Thoracic aorta (tissue), 2 donors: ENCODE data around the gene ESPL1. TPM values are rescaled to one million over a fixed set of nuclear protein-coding genes. Genes with fewer than 3 reads are reported as not detected.

Source experiments
- ATAC-seq: fragments of 150-250 bp; one replicate; pipeline ENCODE4 v1.8.0; 2017; ENCODE audit warnings: low read depth; ENCODE audit not compliant: insufficient number of reproducible peaks, low FRiP score
- DNase-seq: peaks from one replicate; pipeline ENCODE4 v3.0.0-alpha.2; 2020; ENCODE audit warnings: low spot score
- H3K27ac ChIP-seq, 2 donors: fragments of 200-600 bp; sonication (generic); 1 replicate in 1 of 2; 2 replicates in 1 of 2; pipeline ENCODE4 v1.5.1; 2016; ENCODE audit warnings: mild to moderate bottlenecking in 2 of 2, moderate library complexity in 2 of 2
- H3K27me3 ChIP-seq: fragments of 200-600 bp; sonication (generic); replicated peaks from 2 replicates; pipeline ENCODE4 v1.6.0; 2016; ENCODE audit warnings: mild to moderate bottlenecking; ENCODE audit not compliant: insufficient read depth
- H3K36me3 ChIP-seq: fragments of 200-600 bp; sonication (generic); one replicate; pipeline ENCODE4 v1.5.1; 2016
- H3K4me1 ChIP-seq, 2 donors: fragments of 200-600 bp; sonication (generic); 1 replicate in 1 of 2; 2 replicates in 1 of 2; pipeline versions ENCODE4 v1.5.1 to v1.6.0; 2016; ENCODE audit warnings: low read depth in 2 of 2, mild to moderate bottlenecking in 1 of 2; ENCODE audit not compliant: control insufficient read depth in 1 of 2
- H3K4me3 ChIP-seq: fragments of 200-600 bp; sonication (generic); 2 replicates; pipeline ENCODE4 v1.5.1; 2016; ENCODE audit warnings: mild to moderate bottlenecking
- H3K9me3 ChIP-seq: fragments of 200-600 bp; sonication (generic); 2 replicates; pipeline ENCODE4 v1.5.1; 2016
- total RNA-seq, 2 donors: library from RNA; depleted of rRNA; stranded (reverse); fragments of >200 nt; gene quantifications; one replicate each; pipeline versions ENCODE4 v1.1.0 to v1.2.3, GENCODE V29; 2016
- TF ChIP-seq, protein P1 (sequence below): fragments of 200-600 bp; sonication (generic); IDR thresholded peaks from one replicate; pipeline ENCODE4 v1.5.1; 2019; ENCODE audit warnings: antibody characterized with exemption

ESPL1 gene
- total RNA-seq, 2 donors from 2014 or later: 0.78 to 0.95 TPM

- Histone ChIP-seq H3K4me1 (peaks cover 33 to 71% of the 10 kb centered on the region in 2 donors), H3K27me3 (no peaks in the 10 kb centered on the region), H3K4me3 (no peak overlapping the region), H3K27ac (no peak overlapping the region), H3K36me3 (peaks cover 3% of the 10 kb centered on the region), H3K9me3 (no peaks in the 10 kb centered on the region)
- TF ChIP-seq, protein P1, sequence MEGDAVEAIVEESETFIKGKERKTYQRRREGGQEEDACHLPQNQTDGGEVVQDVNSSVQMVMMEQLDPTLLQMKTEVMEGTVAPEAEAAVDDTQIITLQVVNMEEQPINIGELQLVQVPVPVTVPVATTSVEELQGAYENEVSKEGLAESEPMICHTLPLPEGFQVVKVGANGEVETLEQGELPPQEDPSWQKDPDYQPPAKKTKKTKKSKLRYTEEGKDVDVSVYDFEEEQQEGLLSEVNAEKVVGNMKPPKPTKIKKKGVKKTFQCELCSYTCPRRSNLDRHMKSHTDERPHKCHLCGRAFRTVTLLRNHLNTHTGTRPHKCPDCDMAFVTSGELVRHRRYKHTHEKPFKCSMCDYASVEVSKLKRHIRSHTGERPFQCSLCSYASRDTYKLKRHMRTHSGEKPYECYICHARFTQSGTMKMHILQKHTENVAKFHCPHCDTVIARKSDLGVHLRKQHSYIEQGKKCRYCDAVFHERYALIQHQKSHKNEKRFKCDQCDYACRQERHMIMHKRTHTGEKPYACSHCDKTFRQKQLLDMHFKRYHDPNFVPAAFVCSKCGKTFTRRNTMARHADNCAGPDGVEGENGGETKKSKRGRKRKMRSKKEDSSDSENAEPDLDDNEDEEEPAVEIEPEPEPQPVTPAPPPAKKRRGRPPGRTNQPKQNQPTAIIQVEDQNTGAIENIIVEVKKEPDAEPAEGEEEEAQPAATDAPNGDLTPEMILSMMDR: no peak
- DNase-seq (no peak), ATAC-seq (no peak)
Measured at GRCh38 chr12:53227341-53227740, 40.8 kb upstream of the ESPL1 start.

DNA sequence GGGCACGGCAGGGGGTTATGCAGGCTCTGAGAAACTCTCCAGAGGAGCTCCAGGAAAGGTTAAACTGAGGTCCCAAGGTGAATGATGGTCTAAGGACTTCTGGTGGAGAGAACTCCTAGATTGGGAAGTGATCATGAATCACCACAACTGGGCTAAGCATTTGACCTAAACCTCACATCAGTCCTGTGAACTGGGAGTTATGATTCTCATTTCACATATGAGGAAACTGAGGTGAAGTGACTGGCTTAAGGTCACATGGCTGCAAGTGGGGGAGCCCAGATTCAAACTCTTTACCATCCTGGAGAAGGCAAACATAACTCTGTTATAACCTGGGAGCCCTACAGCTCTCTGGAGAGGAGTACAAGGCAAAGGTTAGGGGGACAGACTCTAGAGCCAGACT is 40.3 kb upstream of the ESPL1 start:
- Histone ChIP-seq H3K9me3 (no peaks in the 10 kb centered on the region), H3K27ac (no peak overlapping the region), H3K4me3 (no peak overlapping the region), H3K27me3 (no peaks in the 10 kb centered on the region), H3K4me1 (peaks cover 35 to 71% of the 10 kb centered on the region in 2 donors), H3K36me3 (peaks cover 3% of the 10 kb centered on the region)
- ATAC-seq: no peak
- no peak for DNase-seq
- TF ChIP-seq, protein P1: no peak

- DNase-seq (no peak), ATAC-seq (no peak)
- H3K27me3 ChIP-seq: no peaks in the 10 kb centered on the region
- H3K36me3 ChIP-seq: peaks cover 3% of the 10 kb centered on the region
- peak overlapping the region; percentile 65 to 92 for H3K27ac ChIP-seq
- H3K4me1 ChIP-seq: peaks cover 31 to 71% of the 10 kb centered on the region in 2 donors
- H3K4me3 ChIP-seq: peak overlapping the region; percentile 94
- TF ChIP-seq, protein P1: no peak
- H3K9me3 ChIP-seq: no peaks in the 10 kb centered on the region
Measured at GRCh38 chr12:53229454-53229853, 38.6 kb upstream of the ESPL1 start.

DNA sequence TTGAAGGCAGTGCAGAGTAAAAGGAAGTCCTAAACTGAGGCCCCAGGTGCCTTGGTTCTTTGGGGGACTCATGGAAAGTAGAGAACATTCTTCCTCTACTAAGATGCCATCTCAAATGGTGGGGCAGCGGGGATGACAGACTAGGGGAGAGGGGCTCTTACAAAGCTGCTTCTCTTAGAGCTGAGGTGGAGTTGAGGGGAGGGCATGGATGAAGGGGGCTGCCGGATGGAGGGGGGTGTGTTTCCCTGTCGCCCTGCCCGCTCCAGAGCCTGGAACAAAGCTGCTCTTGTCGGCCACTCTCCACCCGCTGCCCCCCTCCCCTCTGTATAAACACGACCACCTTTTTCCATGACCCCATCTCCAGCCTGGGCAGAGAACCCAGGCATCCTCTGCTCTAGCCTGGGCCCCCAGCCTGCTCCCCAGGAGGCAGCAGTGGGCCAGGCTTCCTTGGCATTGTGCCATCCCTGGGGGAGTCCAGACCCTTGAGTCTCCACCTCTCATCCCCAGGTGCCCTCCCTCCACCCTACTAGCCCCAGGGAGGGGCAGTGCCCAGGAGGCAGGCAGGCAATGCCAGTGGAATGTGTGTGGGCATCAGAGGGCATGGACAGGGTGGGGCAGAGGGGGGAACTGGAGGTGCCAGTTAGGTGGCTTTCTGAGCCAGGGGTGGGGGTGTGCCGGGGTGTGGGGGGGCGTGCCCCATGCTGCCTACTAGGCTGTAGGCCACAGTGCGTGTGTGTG is 37.8 kb upstream of the ESPL1 start:
- DNase-seq (no peak), ATAC-seq (no peak)
- peak overlapping the region; percentile 94 for H3K4me3 ChIP-seq
- H3K27me3 ChIP-seq: no peaks in the 10 kb centered on the region
- peaks cover 28 to 68% of the 10 kb centered on the region in 2 donors for H3K4me1 ChIP-seq
- H3K27ac ChIP-seq: peak overlapping the region; percentile 65 to 92
- no peaks in the 10 kb centered on the region for H3K9me3 ChIP-seq
- H3K36me3 ChIP-seq: peaks cover 3% of the 10 kb centered on the region
- TF ChIP-seq, protein P1: no peak

GRCh38 chr12:53231671-53231920 is 36.5 kb upstream of the ESPL1 start:
- Histone ChIP-seq H3K36me3 (peaks cover 3% of the 10 kb centered on the region), H3K27me3 (no peaks in the 10 kb centered on the region), H3K4me1 (peaks cover 28 to 54% of the 10 kb centered on the region in 2 donors), H3K9me3 (no peaks in the 10 kb centered on the region), H3K27ac (peak overlapping the region; percentile 88 to 92), H3K4me3 (peak overlapping the region; percentile 94)
- TF ChIP-seq, protein P1: no peak
- DNase-seq: no peak
- ATAC-seq: no peak
